Upper lobe of left lung (tissue), 6 donors: ENCODE results near the gene STX3. TPM values are rescaled to one million over a fixed set of nuclear protein-coding genes. Genes with fewer than 3 reads are reported as not detected.

ENCODE experiments used
- ATAC-seq, 2 donors: fragments of 200-7000 bp; cut with Tn5 transposase; one replicate each; pipeline ENCODE4 v1.9.1; 2022; ENCODE audit warnings: mild to moderate bottlenecking in 2 of 2, moderate library complexity in 2 of 2; ENCODE audit not compliant: low FRiP score in 2 of 2
- DNase-seq, 2 donors: peaks; one replicate each; pipeline ENCODE4 v3.0.0-alpha.2; 2019 to 2020
- H3K27ac ChIP-seq, 4 donors: fragments of 200-600 bp; sonication (generic); one replicate each; pipeline ENCODE4 v1.5.1; 2016 to 2019
- H3K27me3 ChIP-seq, 4 donors: fragments of 200-600 bp; sonication (generic); one replicate each; pipeline ENCODE4 v1.5.1; 2017 to 2019
- H3K36me3 ChIP-seq, 4 donors: fragments of 200-600 bp; sonication (generic); one replicate each; pipeline ENCODE4 v1.5.1; 2016 to 2019
- H3K4me1 ChIP-seq, 4 donors: fragments of 200-600 bp; sonication (generic); one replicate each; pipeline ENCODE4 v1.5.1; 2018 to 2019
- H3K4me3 ChIP-seq, 4 donors: fragments of 200-600 bp; sonication (generic); one replicate each; pipeline ENCODE4 v1.5.1; 2017 to 2019; ENCODE audit warnings: mild to moderate bottlenecking in 2 of 4, moderate library complexity in 1 of 4
- H3K9me3 ChIP-seq, 4 donors: fragments of 200-600 bp; sonication (generic); one replicate each; pipeline ENCODE4 v1.5.1; 2018 to 2019
- CTCF ChIP-seq, 6 experiments: fragments of 450-650 bp in 4 of 6; fragments of 200-600 bp in 2 of 6; sonication (generic) in 2 of 6; IDR thresholded peaks; one replicate each; pipeline ENCODE4 v1.5.1; 2016 to 2019; ENCODE audit warnings: antibody characterized with exemption in 6 of 6
- EP300 ChIP-seq, 4 donors: sonication (generic); formaldehyde crosslinking; IDR thresholded peaks; one replicate each; pipeline ENCODE4 v1.5.1; 2017; ENCODE audit warnings: antibody characterized with exemption in 4 of 4, control low read depth in 2 of 4
- POLR2A ChIP-seq, 4 donors: fragments of 450-650 bp; IDR thresholded peaks; one replicate each; pipeline ENCODE4 v1.5.1; 2016 to 2017; ENCODE audit warnings: antibody characterized with exemption in 4 of 4, mild to moderate bottlenecking in 2 of 4
- POLR2AphosphoS5 ChIP-seq, 2 donors: sonication (generic); formaldehyde crosslinking; IDR thresholded peaks; one replicate each; pipeline ENCODE4 v1.5.1; 2017; ENCODE audit warnings: antibody characterized with exemption in 2 of 2
- WGBS, 2 donors: methylation state at CpG; one replicate each; pipeline ENCODE4 v1.1.5; 2017 to 2018; 5-methylcytosine and 5-hydroxymethylcytosine counted together
- total RNA-seq, 6 donors: library from RNA; depleted of rRNA in 4 of 6; stranded (reverse); fragments of >200 nt in 4 of 6; gene quantifications; one replicate each; pipeline versions ENCODE4 v1.1.0 to v1.2.1, GENCODE V29; 2016 to 2021
- donor health status: DM: no; HTN: no; CAD: no; lungs with moderate emphysema.
- donor health status: DM: no; HTN: yes; CAD: no; lungs with severe emphysema.

The STX3 gene
- total RNA-seq, 6 donors from 2014 or later = 65.0 to 145 (median 135) TPM

GRCh38 chr11:59710136-59710847 lies 44.9 kb upstream of the STX3 start:
- Histone ChIP-seq H3K27me3 (no peaks in the 10 kb centered on the region), H3K4me1 (no peaks in the 10 kb centered on the region), H3K4me3 (no peak overlapping the region), H3K9me3 (no peaks in the 10 kb centered on the region), H3K36me3 (no peaks in the 10 kb centered on the region), H3K27ac (no peak overlapping the region)
- TF ChIP-seq POLR2A (IDR thresholded peaks at IDR 0.05) = no peak
- TF ChIP-seq POLR2AphosphoS5 (IDR thresholded peaks at IDR 0.05) = no peak
- no peak for TF ChIP-seq EP300 (IDR thresholded peaks at IDR 0.05)
- no peak for TF ChIP-seq CTCF (IDR thresholded peaks at IDR 0.05)
- ATAC-seq (no peak), DNase-seq (no peak)
- 70 to 74% methylated on average over 3 of the region's 3 CpGs for WGBS, 2 donors

GRCh38 chr11:59713745-59714144 lies 41.4 kb upstream of the STX3 start, which contains the start of gene OR10V1:
TSS of gene OR10V1 (minus strand) at chr11:59713845. CDS start at chr11:59713845, 0 bp downstream.
- Histone ChIP-seq H3K9me3 (no peaks in the 10 kb centered on the region), H3K27ac (no peak within 1 kb of the TSS), H3K27me3 (no peaks in the 10 kb centered on the region), H3K4me1 (no peaks in the 10 kb centered on the region), H3K4me3 (no peak within 1 kb of the TSS), H3K36me3 (no peaks in the 10 kb centered on the region)
- DNase-seq (no peak), ATAC-seq (no peak)
- 85 to 94% methylated on average over 2 of the region's 2 CpGs for WGBS, 2 donors
- TF ChIP-seq POLR2AphosphoS5 (IDR thresholded peaks at IDR 0.05) = no peak
- TF ChIP-seq CTCF (IDR thresholded peaks at IDR 0.05) = no peak
- no peak for TF ChIP-seq EP300 (IDR thresholded peaks at IDR 0.05)

GRCh38 chr11:59716051-59716450 lies 39.1 kb upstream of the STX3 start:
- H3K4me3 ChIP-seq = no peak overlapping the region
- no peak for TF ChIP-seq POLR2A (IDR thresholded peaks at IDR 0.05)
- TF ChIP-seq POLR2AphosphoS5 (IDR thresholded peaks at IDR 0.05) = no peak
- no peak for TF ChIP-seq EP300 (IDR thresholded peaks at IDR 0.05)
- no peak for TF ChIP-seq CTCF (IDR thresholded peaks at IDR 0.05)
- H3K27me3 ChIP-seq = no peaks in the 10 kb centered on the region
- no peak overlapping the region for H3K27ac ChIP-seq
- no peaks in the 10 kb centered on the region for H3K36me3 ChIP-seq
- no peak for DNase-seq
- H3K4me1 ChIP-seq = no peaks in the 10 kb centered on the region
- 63 to 65% methylated on average over 3 of the region's 3 CpGs for WGBS, 2 donors
- H3K9me3 ChIP-seq = no peaks in the 10 kb centered on the region
- no peak for ATAC-seq

- no peaks in the 10 kb centered on the region for H3K27me3 ChIP-seq
- DNase-seq = no peak
- no peak overlapping the region for H3K27ac ChIP-seq
- TF ChIP-seq CTCF (IDR thresholded peaks at IDR 0.05) (no peak), POLR2A (IDR thresholded peaks at IDR 0.05) (no peak), EP300 (IDR thresholded peaks at IDR 0.05) (no peak), POLR2AphosphoS5 (IDR thresholded peaks at IDR 0.05) (no peak)
- H3K9me3 ChIP-seq = no peaks in the 10 kb centered on the region
- H3K4me3 ChIP-seq = no peak overlapping the region
- no peaks in the 10 kb centered on the region for H3K36me3 ChIP-seq
- H3K4me1 ChIP-seq = no peaks in the 10 kb centered on the region
- WGBS, 2 donors = 75 to 93% methylated on average over 2 of the region's 2 CpGs
- ATAC-seq = no peak
These were observed 35.6 kb upstream of the STX3 start for GRCh38 chr11:59719556-59719955.

- Histone ChIP-seq H3K36me3 (no peaks in the 10 kb centered on the region), H3K4me1 (no peaks in the 10 kb centered on the region), H3K9me3 (no peaks in the 10 kb centered on the region), H3K27me3 (no peaks in the 10 kb centered on the region), H3K27ac (no peak overlapping the region), H3K4me3 (no peak overlapping the region)
- TF ChIP-seq EP300 (IDR thresholded peaks at IDR 0.05) (no peak), CTCF (IDR thresholded peaks at IDR 0.05) (no peak), POLR2A (IDR thresholded peaks at IDR 0.05) (no peak), POLR2AphosphoS5 (IDR thresholded peaks at IDR 0.05) (no peak)
- 84 to 90% methylated on average over 3 of the region's 3 CpGs for WGBS, 2 donors
- ATAC-seq = no peak
- no peak for DNase-seq
These were observed 31.1 kb upstream of the STX3 start for GRCh38 chr11:59724066-59724465.
